ENCODE data around the gene PCDHAC2.

Gene PCDHAC2

GRCh38 chr5:140986117-140986521 lies 19.8 kb downstream of the PCDHAC2 start:
- DNase-seq (ENCODE audit: low read depth), result no peak

- no peak for DNase-seq (ENCODE audit: low read depth)
Measured at GRCh38 chr5:140988100-140988499, 21.8 kb downstream of the PCDHAC2 start.

- DNase-seq (ENCODE audit: low read depth), result no peak
Measured at GRCh38 chr5:140988608-140989007, 22.3 kb downstream of the PCDHAC2 start.

GRCh38 chr5:140989254-140990020 lies 23.2 kb downstream of the PCDHAC2 start:
- no peak for DNase-seq (ENCODE audit: low read depth)

GRCh38 chr5:140992828-140993227 lies 26.6 kb downstream of the PCDHAC2 start:
- DNase-seq (ENCODE audit: low read depth), result no peak

- no peak for DNase-seq (ENCODE audit: low read depth)
Measured at GRCh38 chr5:140996060-140996459, 29.8 kb downstream of the PCDHAC2 start.

GRCh38 chr5:140998921-140999410 lies 32.7 kb downstream of the PCDHAC2 start:
- DNase-seq (ENCODE audit: low read depth), result no peak

GRCh38 chr5:141001446-141001843 lies 35.2 kb downstream of the PCDHAC2 start:
- DNase-seq (ENCODE audit: low read depth), result no peak

GRCh38 chr5:141001844-141002604 lies 35.7 kb downstream of the PCDHAC2 start:
- DNase-seq (ENCODE audit: low read depth), result no peak

GRCh38 chr5:141002605-141002965 lies 36.3 kb downstream of the PCDHAC2 start:
- DNase-seq (ENCODE audit: low read depth), result no peak

GRCh38 chr5:141003031-141003430 lies 36.8 kb downstream of the PCDHAC2 start:
- DNase-seq (ENCODE audit: low read depth), result no peak

GRCh38 chr5:141003791-141004611 lies 37.7 kb downstream of the PCDHAC2 start:
- DNase-seq (ENCODE audit: low read depth), result no peak

- no peak for DNase-seq (ENCODE audit: low read depth)
Measured at GRCh38 chr5:141007791-141008190, 41.5 kb downstream of the PCDHAC2 start.

- no peak for DNase-seq (ENCODE audit: low read depth)
Measured at GRCh38 chr5:141010047-141010793, 43.9 kb downstream of the PCDHAC2 start.

- no peak for DNase-seq (ENCODE audit: low read depth)
Measured at GRCh38 chr5:141017943-141018342, 51.7 kb downstream of the PCDHAC2 start.

Data from T-helper 22 cell (primary cell).